Omental fat pad (tissue), 4 donors: ENCODE data around the gene ZNF546. TPM values are rescaled to one million over a fixed set of nuclear protein-coding genes. Genes with fewer than 3 reads are reported as not detected.
"Not testable (repeated sequence)": the region's sequence is repeated elsewhere in the genome, so short reads cannot be mapped to it uniquely, and the experiment has no call there.

Experiments
- ATAC-seq: fragments of 150-250 bp; one replicate; pipeline ENCODE4 v1.9.1; 2016; ENCODE audit warnings: mild to moderate bottlenecking, moderate library complexity; ENCODE audit not compliant: low FRiP score
- DNase-seq: peaks from one replicate; pipeline ENCODE4 v3.0.0-alpha.2; 2019; ENCODE audit warnings: low spot score
- CTCF ChIP-seq, 3 donors: fragments of 450-650 bp; IDR thresholded peaks; one replicate each; pipeline ENCODE4 v1.5.1; 2016 to 2017; ENCODE audit warnings: antibody characterized with exemption in 3 of 3, mild to moderate bottlenecking in 3 of 3, moderate library complexity in 2 of 3
- total RNA-seq, 4 donors: library from RNA; depleted of rRNA; stranded (reverse); fragments of >200 nt; gene quantifications; one replicate each; pipeline ENCODE4 v1.1.0, GENCODE V29; 2016

Gene ZNF546
- total RNA-seq, 4 donors from 2014 or later: 1.4 to 11.8 (median 6.7) TPM

GRCh38 chr19:40026597-40026970, 29.7 kb downstream of the ZNF546 start:
- no peak for TF ChIP-seq CTCF (IDR thresholded peaks at IDR 0.05)
- no peak for DNase-seq
- no peak for ATAC-seq

DNA sequence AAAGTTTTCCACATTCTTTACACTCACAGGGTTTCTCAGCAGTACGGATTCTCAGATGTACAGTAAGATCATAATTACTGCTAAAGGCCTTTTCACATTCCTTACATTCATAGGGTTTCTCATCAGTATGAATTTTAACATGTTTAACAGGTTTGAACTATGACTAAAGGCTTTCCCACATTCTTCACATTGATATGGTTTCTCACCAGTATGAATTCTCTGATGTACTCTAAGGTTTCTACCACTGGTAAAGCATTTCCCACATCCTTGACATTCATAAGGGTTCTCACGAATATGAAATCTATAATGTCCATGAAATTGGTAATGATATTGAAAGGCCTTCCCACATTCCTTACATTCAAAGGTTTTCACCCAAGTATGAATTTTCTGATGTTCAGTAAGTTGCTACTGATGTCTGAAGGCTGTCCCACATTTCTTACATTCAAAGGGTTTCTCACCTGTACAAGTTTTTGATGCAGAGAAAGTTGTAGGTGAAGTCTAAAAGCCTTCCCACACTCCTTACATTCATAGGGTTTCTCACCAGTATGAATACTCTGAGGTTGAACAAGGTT, 37.2 kb downstream of the ZNF546 start:
- ATAC-seq (no peak), DNase-seq (no peak)
- TF ChIP-seq CTCF (IDR thresholded peaks at IDR 0.05): no peak

DNA sequence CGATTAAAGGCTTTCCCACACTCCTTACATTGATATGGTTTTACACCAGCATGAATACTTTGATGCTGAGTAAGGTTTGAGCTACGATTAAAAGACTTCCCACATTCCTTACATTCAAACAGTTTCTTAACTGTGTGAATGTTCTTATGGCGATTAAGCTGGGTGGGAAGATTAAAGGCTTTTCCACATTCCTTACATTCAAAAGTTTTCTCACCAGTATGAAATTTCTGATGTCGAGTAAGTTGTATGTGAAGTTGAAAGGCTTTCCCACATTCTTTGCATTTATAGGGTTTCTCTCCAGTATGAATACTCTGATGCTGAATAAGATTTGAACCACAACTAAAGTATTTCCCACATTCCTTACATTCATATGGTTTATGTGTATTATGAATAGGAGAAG, 39.1 kb downstream of the ZNF546 start:
- no peak for TF ChIP-seq CTCF (IDR thresholded peaks at IDR 0.05)
- no peak for ATAC-seq
- no peak for DNase-seq

DNA sequence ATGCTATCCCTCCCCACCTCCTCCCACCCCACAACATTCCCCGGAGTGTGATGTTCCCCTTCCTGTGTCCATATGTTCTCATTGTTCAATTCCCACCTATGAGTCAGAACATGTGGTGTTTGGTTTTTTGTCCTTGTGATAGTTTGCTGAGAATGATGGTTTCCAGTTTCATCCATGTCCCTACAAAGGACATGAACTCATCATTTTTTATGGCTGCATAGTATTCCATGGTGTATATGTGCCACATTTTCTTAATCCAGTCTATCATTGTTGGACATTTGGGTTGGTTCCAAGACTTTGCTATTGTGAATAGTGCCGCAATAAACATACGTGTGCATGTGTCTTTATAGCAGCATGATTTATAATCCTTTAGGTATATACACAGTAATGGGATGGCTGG, 41.2 kb downstream of the ZNF546 start:
- ATAC-seq, DNase-seq: not testable (repeated sequence)

DNA sequence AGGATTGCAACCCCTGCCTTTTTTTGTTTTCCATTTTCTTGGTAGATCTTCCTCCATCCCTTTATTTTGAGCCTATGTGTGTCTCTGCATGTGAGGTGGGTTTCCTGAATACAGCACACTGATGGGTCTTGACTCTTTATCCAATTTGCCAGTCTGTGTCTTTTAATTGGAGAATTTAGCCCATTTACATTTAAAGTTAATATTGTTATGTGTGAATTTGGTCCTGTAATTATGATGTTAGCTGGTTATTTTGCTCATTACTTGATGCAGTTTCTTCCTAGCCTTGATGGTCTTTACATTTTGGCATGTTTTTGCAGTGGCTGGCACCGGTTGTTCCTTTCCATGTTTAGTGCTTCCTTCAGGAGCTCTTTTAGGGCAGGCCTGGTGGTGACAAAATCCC, 44.9 kb downstream of the ZNF546 start:
- DNase-seq, ATAC-seq: not testable (repeated sequence)

- ATAC-seq (no peak), DNase-seq (no peak)
These were observed 56.6 kb downstream of the ZNF546 start for GRCh38 chr19:40053491-40053890.

DNA sequence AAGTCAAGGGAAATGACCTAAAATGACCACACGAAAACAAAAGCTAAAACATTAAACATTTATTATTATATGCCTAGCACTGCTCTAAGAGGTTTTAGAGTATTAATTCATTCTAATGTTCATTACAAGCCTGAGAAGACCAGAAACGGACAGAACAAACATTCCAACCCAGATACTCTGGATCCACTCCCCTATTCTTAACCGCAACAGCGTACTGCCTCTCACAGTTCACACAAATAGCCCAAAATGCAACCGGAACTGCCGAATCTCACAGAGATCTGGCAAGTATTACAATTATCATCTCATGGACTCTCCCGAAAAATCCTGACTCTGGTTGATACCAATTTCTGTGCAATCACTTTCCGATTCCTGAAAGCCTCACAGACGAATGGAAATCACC, 57.8 kb downstream of the ZNF546 start:
- ATAC-seq (no peak), DNase-seq (no peak)
- TF ChIP-seq CTCF (IDR thresholded peaks at IDR 0.05): no peak

More at GRCh38 chr19:40053491-40053890, 56.6 kb downstream of the ZNF546 start:
- no peak for TF ChIP-seq CTCF (IDR thresholded peaks at IDR 0.05)

DNA sequence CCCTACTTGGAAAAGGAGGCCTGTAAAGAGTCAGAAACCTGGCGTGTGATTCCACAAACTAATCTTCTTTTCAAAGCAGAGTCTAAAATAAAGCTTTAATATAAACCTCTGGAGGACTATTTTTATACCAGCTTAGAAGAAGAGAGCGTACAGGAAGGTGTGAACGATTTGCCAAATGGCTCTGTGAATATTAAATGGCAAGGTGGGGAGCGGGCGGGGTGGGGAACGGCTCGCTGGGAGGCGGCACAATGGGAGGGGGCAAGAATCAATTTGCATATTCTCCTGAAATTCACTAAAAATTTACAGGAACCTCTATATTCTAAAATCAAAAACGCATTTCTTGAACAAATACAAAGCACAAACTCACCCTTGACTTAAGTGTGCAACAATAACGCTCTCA, 58.2 kb downstream of the ZNF546 start:
- ATAC-seq (no peak), DNase-seq (no peak)
- TF ChIP-seq CTCF (IDR thresholded peaks at IDR 0.05): no peak
